ENCODE measurements around the gene CA11. TPM values are rescaled to one million over a fixed set of nuclear protein-coding genes. Genes with fewer than 3 reads are reported as not detected.
A peak's percentile ranks its signal among the peaks of the same experiment; 100 is the strongest.

Gene CA11
- total and polyA plus RNA-seq, 9 of the 15 experiments (the other 6 are each of a cell fraction or from before 2014, with no cell fraction given) = 2.9 to 19.9 (median 8.3) TPM

- intact Hi-C loops (cut with micrococcal nuclease) = loop anchor here (5.0 kb wide), 1 partner anchor 92 kb away; no protein-coding TSS in a partner anchor
- peak overlapping the region; percentile 56 for H3K4me3 ChIP-seq
- no peaks in the 10 kb centered on the region for H4K20me1 ChIP-seq (replicated peaks; ENCODE audit: control insufficient read depth, insufficient read depth, low read length)
- peaks cover 21 to 37% of the 10 kb centered on the region in 2 experiments; a peak in 4 of 5 replicates for H3K4me1 ChIP-seq (replicated peaks in 1 of 2; ENCODE audit: control insufficient read depth in 2 of 2, insufficient read depth in 2 of 2, low read length in 2 of 2)
- no peaks in the 10 kb centered on the region for H3K79me2 ChIP-seq (ENCODE audit: control insufficient read depth, insufficient read depth, low read length)
- FAIRE-seq (no peak), DNase-seq (ENCODE audit: extremely low read depth in 1 of 4, low spot score in 3 of 4) (no peak), ATAC-seq (peak; percentile 1)
- H2AFZ ChIP-seq (ENCODE audit: low read depth, low read length) = peak overlapping the region; percentile 95
- H3K9ac ChIP-seq (ENCODE audit: insufficient read depth in 1 of 2, low read depth in 2 of 2, low read length in 2 of 2) = peak overlapping the region; percentile 43 to 87
- no peaks in the 10 kb centered on the region for H3K9me1 ChIP-seq (ENCODE audit: control insufficient read depth, insufficient read depth, low read length)
- WGBS (ENCODE audit: insufficient coverage, low coverage, missing lambda C conversion rate) = 7% methylated on average over 4 of the region's 6 CpGs
- in situ Hi-C loops (cut with MboI) = loop anchor here (5.0 to 10.0 kb wide), 3 partner anchors 97 to 329 kb away; partner anchors contain the start of gene RASIP1
- ChIA-PET POLR2A (interaction anchor here (0.6 to 1.3 kb wide), 8 partner anchors 11 to 231 kb away, joined by 3 to 7 read pairs (median 4); partner anchors contain the start of gene PPP1R15A), CTCF (ENCODE audit: low intra/inter-chr PET ratio) (interaction anchor here (0.9 to 2.2 kb wide), 3 partner anchors 93 to 191 kb away, joined by 5 to 16 read pairs (median 6); no protein-coding TSS in a partner anchor)
- H3K27me3 ChIP-seq (ENCODE audit: control insufficient read depth in 2 of 2, insufficient read depth in 2 of 2, low read length in 2 of 2) = no peaks in the 10 kb centered on the region
- BruUV-seq (replicated peaks) = TSS peak; percentile 94
- peak overlapping the region; percentile 84 for H3K4me2 ChIP-seq (ENCODE audit: insufficient read depth, low read length)
- H3K27ac ChIP-seq (ENCODE audit: extremely low read depth, low read depth, low read length) = peak overlapping the region; percentile 27; the same call in 2 of the 3 replicates
- no peaks in the 10 kb centered on the region for H3K36me3 ChIP-seq (ENCODE audit: control insufficient read depth, insufficient read depth, low read length)
- H3K9me3 ChIP-seq (replicated peaks; ENCODE audit: control insufficient read depth, insufficient read depth, low read depth, low read length) = no peaks in the 10 kb centered on the region
- TF ChIP-seq ZNF395 (CRISPR knock-in tag; IDR thresholded peaks at IDR 0.05) (no peak), ELF4 (CRISPR knock-in tag; IDR thresholded peaks at IDR 0.05) (0 out of 2 replicates have a peak, but pooled peaks have one; percentile 62), CCAR2 (IDR thresholded peaks at IDR 0.05; ENCODE audit: low read depth, low read length) (no peak), EHMT2 (IDR thresholded peaks at IDR 0.05) (no peak), MEF2A (IDR thresholded peaks at IDR 0.05; ENCODE audit: control insufficient read depth, low read depth, low read length) (no peak), ZNF699 (CRISPR knock-in tag; IDR thresholded peaks at IDR 0.05; ENCODE audit: insufficient replicate concordance) (no peak), ARNT (IDR thresholded peaks at IDR 0.05) (peak in 1 of 2 experiments; percentile 67; a peak in 1 of 4 replicates), ZNF431 (CRISPR knock-in tag; IDR thresholded peaks at IDR 0.05) (no peak), OTX1 (CRISPR knock-in tag; IDR thresholded peaks at IDR 0.05) (peak; percentile 71; the same call in 1 of the 2 replicates), FOXA3 (CRISPR knock-in tag; conservative IDR thresholded peaks at IDR 0.05 in 1 of 2, IDR thresholded peaks at IDR 0.05 in 1 of 2) (no peak), MYC (IDR thresholded peaks at IDR 0.05; ENCODE audit: low read depth, low read length) (no peak), MYC (CRISPR knock-in tag; IDR thresholded peaks at IDR 0.05; ENCODE audit: borderline replicate concordance, low read depth) (no peak), SPI1 (IDR thresholded peaks at IDR 0.05; ENCODE audit: borderline replicate concordance, low read depth, low read length) (peak; percentile 50; the same call in 1 of the 2 replicates), THRB (CRISPR knock-in tag; conservative IDR thresholded peaks at IDR 0.05) (peak; percentile 75; the same call in 1 of the 2 replicates), GMEB1 (CRISPR knock-in tag; IDR thresholded peaks at IDR 0.05) (no peak), CREBBP (IDR thresholded peaks at IDR 0.05; ENCODE audit: low read depth, low read length) (no peak), PHB2 (IDR thresholded peaks at IDR 0.05; ENCODE audit: low read depth) (peak; percentile 64; the same call in 1 of the 2 replicates), TAF7 (tag; IDR thresholded peaks at IDR 0.05) (peak; percentile 54; the same call in 1 of the 2 replicates), BCOR (IDR thresholded peaks at IDR 0.05) (0 out of 2 replicates have a peak, but pooled peaks have one; percentile 36), CHD1 (IDR thresholded peaks at IDR 0.05; ENCODE audit: low read length) (no peak)
Measured at GRCh38 chr19:48645620-48646000, 377 bp downstream of the CA11 start.

Data from K562 (cell line).